OCI-LY7 (cell line): Measurements from ENCODE around the gene MRC1. TPM values are rescaled to one million over a fixed set of nuclear protein-coding genes. Genes with fewer than 3 reads are reported as not detected.

Experiments
- BruUV-seq: library from RNA; stranded (reverse); fragments of 400-500 nt; replicated peaks from 2 replicates; lab custom pipeline; 2021; lab: Mats Ljungman, UMichigan
- CTCF ChIA-PET: fragments of 300-600 bp; sonication (Branson Sonifier 250); formaldehyde crosslinking; loops from one replicate; lab custom pipeline; 2022; ENCODE audit warnings: antibody characterized with exemption; ENCODE audit not compliant: unreplicated experiment; lab: Charles Lee
- POLR2A ChIA-PET: fragments of 300-600 bp; sonication (Branson Sonifier 250); formaldehyde crosslinking; loops from one replicate; lab custom pipeline; 2022; ENCODE audit warnings: antibody characterized with exemption; lab: Charles Lee
- DNase-seq: peaks from one replicate; pipeline ENCODE4 v3.0.0-alpha.2; 2015; ENCODE audit warnings: low spot score
- H2AFZ ChIP-seq: fragments of 200-600 bp; sonication (generic), shearing (Covaris generic); 2 replicates; pipeline ENCODE4 v1.6.1; 2014; ENCODE audit warnings: mild to moderate bottlenecking, antibody characterized with exemption, low read length, moderate library complexity
- H3K27ac ChIP-seq: fragments of 200-600 bp; sonication (generic); 2 replicates; pipeline ENCODE4 v1.5.1; 2014; ENCODE audit warnings: mixed run types, low read depth, mild to moderate bottlenecking, moderate library complexity, low read length, inconsistent platforms; ENCODE audit not compliant: poor library complexity, severe bottlenecking
- H3K36me3 ChIP-seq: fragments of 200-600 bp; sonication (generic); 2 replicates; pipeline ENCODE4 v1.6.1; 2014; ENCODE audit warnings: mild to moderate bottlenecking, antibody characterized with exemption, low read length, moderate library complexity, mixed read lengths; ENCODE audit not compliant: insufficient read depth
- H3K4me1 ChIP-seq: fragments of 200-600 bp; sonication (generic); 2 replicates; pipeline ENCODE4 v1.5.1; 2014; ENCODE audit warnings: mild to moderate bottlenecking, low read length; ENCODE audit not compliant: insufficient read depth, poor library complexity, severe bottlenecking
- H3K4me2 ChIP-seq: fragments of 200-600 bp; sonication (generic); 2 replicates; pipeline ENCODE4 v1.6.1; 2014; ENCODE audit warnings: mild to moderate bottlenecking, low read length
- H3K4me3 ChIP-seq: fragments of 200-600 bp; sonication (generic); 2 replicates; pipeline ENCODE4 v1.5.1; 2014; ENCODE audit warnings: mild to moderate bottlenecking, low read depth, low read length; ENCODE audit not compliant: poor library complexity, severe bottlenecking
- H3K79me2 ChIP-seq: fragments of 200-600 bp; sonication (generic); 2 replicates; pipeline ENCODE4 v1.6.1; 2016; ENCODE audit warnings: low read depth, mild to moderate bottlenecking, low read length, moderate library complexity, mixed read lengths; ENCODE audit not compliant: insufficient read depth
- H3K9me2 ChIP-seq: fragments of 200-600 bp; sonication (generic); 2 replicates; pipeline ENCODE4 v1.6.1; 2016; ENCODE audit warnings: mild to moderate bottlenecking, low read length, mixed read lengths; ENCODE audit not compliant: insufficient read depth
- H3K9me3 ChIP-seq: fragments of 200-600 bp; sonication (generic); 2 replicates; pipeline ENCODE4 v1.6.1; 2014; ENCODE audit warnings: mild to moderate bottlenecking, mixed run types, low read length, mixed read lengths
- H4K20me1 ChIP-seq: fragments of 200-600 bp; sonication (generic); 2 replicates; pipeline ENCODE4 v1.6.1; 2014; ENCODE audit warnings: mild to moderate bottlenecking, antibody characterized with exemption, low read length, moderate library complexity, mixed read lengths; ENCODE audit not compliant: insufficient read depth
- CTCF ChIP-seq: fragments of 200-600 bp; sonication (generic); conservative IDR thresholded peaks from 2 replicates; pipeline ENCODE4 v1.5.1; 2014; ENCODE audit warnings: mild to moderate bottlenecking, antibody characterized with exemption, low read length, moderate library complexity, mixed read lengths
- EZH2phosphoT487 ChIP-seq: fragments of 200-600 bp; sonication (generic); IDR thresholded peaks from 2 replicates; pipeline ENCODE4 v1.6.1; 2018; ENCODE audit warnings: low read depth, borderline replicate concordance, mild to moderate bottlenecking, mixed run types, antibody characterized with exemption, low read length, moderate library complexity, mixed read lengths
- intact Hi-C: fragments of 100-400 bp; cut with micrococcal nuclease; formaldehyde crosslinking; loops from one replicate; pipeline ENCODE4 v1.10.0; 2022; ENCODE audit not compliant: unreplicated experiment
- total RNA-seq, 2 experiments: library from RNA; depleted of rRNA in 1 of 2; stranded (reverse); fragments of >200 nt in 1 of 2; shearing (Covaris generic) in 1 of 2; gene quantifications; 2 replicates each; pipeline ENCODE4 v1.2.3, GENCODE V29; 2014 to 2022

The MRC1 gene
- total RNA-seq, 2 experiments from 2014 or later: not detected

- no peak for DNase-seq
- Histone ChIP-seq H3K9me3 (no peaks in the 10 kb centered on the region), H3K4me3 (no peak overlapping the region), H3K9me2 (no peaks in the 10 kb centered on the region), H2AFZ (no peak overlapping the region), H4K20me1 (no peaks in the 10 kb centered on the region), H3K79me2 (no peaks in the 10 kb centered on the region), H3K4me2 (no peak overlapping the region), H3K36me3 (no peaks in the 10 kb centered on the region), H3K4me1 (no peaks in the 10 kb centered on the region), H3K27ac (no peak overlapping the region)
- ChIA-PET POLR2A (interaction anchor here (0.6 kb wide), 2 partner anchors 10 to 1839 kb away, joined by 3 read pairs; no protein-coding TSS in a partner anchor), CTCF (no interaction called here)
- intact Hi-C loops: no loop called here
- no peak for TF ChIP-seq CTCF
- TF ChIP-seq EZH2phosphoT487: no peak
- BruUV-seq: no TSS peak
Observed at GRCh38 chr10:17787087-17787961, 21.8 kb upstream of the MRC1 start.

- DNase-seq: no peak
- ChIA-PET POLR2A (no interaction called here), CTCF (no interaction called here)
- Histone ChIP-seq H2AFZ (no peak overlapping the region), H4K20me1 (no peaks in the 10 kb centered on the region), H3K9me2 (no peaks in the 10 kb centered on the region), H3K79me2 (no peaks in the 10 kb centered on the region), H3K4me2 (no peak overlapping the region), H3K27ac (no peak overlapping the region), H3K36me3 (no peaks in the 10 kb centered on the region), H3K9me3 (no peaks in the 10 kb centered on the region), H3K4me1 (no peaks in the 10 kb centered on the region), H3K4me3 (no peak overlapping the region)
- intact Hi-C loops: no loop called here
- TF ChIP-seq EZH2phosphoT487: no peak
- TF ChIP-seq CTCF: no peak
- BruUV-seq: no TSS peak
Observed at GRCh38 chr10:17788646-17789045, 20.5 kb upstream of the MRC1 start.

- no TSS peak for BruUV-seq
- CTCF ChIA-PET: no interaction called here
Observed at GRCh38 chr10:17789396-17789795, 19.8 kb upstream of the MRC1 start.

More at GRCh38 chr10:17789396-17789795, 19.8 kb upstream of the MRC1 start:
- Histone ChIP-seq H4K20me1 (no peaks in the 10 kb centered on the region), H3K36me3 (no peaks in the 10 kb centered on the region), H3K4me2 (no peak overlapping the region), H3K4me1 (no peaks in the 10 kb centered on the region), H3K9me2 (no peaks in the 10 kb centered on the region), H3K9me3 (no peaks in the 10 kb centered on the region), H3K79me2 (no peaks in the 10 kb centered on the region), H2AFZ (no peak overlapping the region), H3K27ac (no peak overlapping the region), H3K4me3 (no peak overlapping the region)
- intact Hi-C loops: no loop called here
- POLR2A ChIA-PET: no interaction called here
- no peak for DNase-seq
- TF ChIP-seq CTCF (no peak), EZH2phosphoT487 (no peak)
